ENCODE results near the gene KRTAP9-8.
"Not testable (repeated sequence)": the region's sequence is repeated elsewhere in the genome, so short reads cannot be mapped to it uniquely, and the experiment has no call there.

Gene KRTAP9-8

GRCh38 chr17:41215681-41216080 lies 22.1 kb upstream of the KRTAP9-8 start:
- in situ Hi-C loops (cut with MboI; ENCODE audit: low sequenced_read_pairs, unreplicated experiment) = no loop called here
- no peak for DNase-seq (ENCODE audit: low spot score)
- TF ChIP-seq CTCF (IDR thresholded peaks at IDR 0.05; ENCODE audit: borderline replicate concordance, control extremely low read depth, extremely low read depth, insufficient read depth, missing control alignments) = no peak

- no peak for DNase-seq (ENCODE audit: low spot score)
- TF ChIP-seq CTCF (IDR thresholded peaks at IDR 0.05; ENCODE audit: borderline replicate concordance, control extremely low read depth, extremely low read depth, insufficient read depth, missing control alignments) = no peak
- in situ Hi-C loops (cut with MboI; ENCODE audit: low sequenced_read_pairs, unreplicated experiment) = no loop called here
Measured at GRCh38 chr17:41223821-41224220, 14.0 kb upstream of the KRTAP9-8 start.

- DNase-seq (ENCODE audit: low spot score) = no peak
- no peak for TF ChIP-seq CTCF (IDR thresholded peaks at IDR 0.05; ENCODE audit: borderline replicate concordance, control extremely low read depth, extremely low read depth, insufficient read depth, missing control alignments)
- in situ Hi-C loops (cut with MboI; ENCODE audit: low sequenced_read_pairs, unreplicated experiment) = no loop called here
Measured at GRCh38 chr17:41226051-41226450, 11.7 kb upstream of the KRTAP9-8 start.

GRCh38 chr17:41226598-41227095 lies 11.2 kb upstream of the KRTAP9-8 start, which contains the start of gene KRTAP9-2:
Gene KRTAP9-2 (plus strand): TSS chr17:41226648. CDS start chr17:41226655, 7 bp downstream.
- in situ Hi-C loops (cut with MboI; ENCODE audit: low sequenced_read_pairs, unreplicated experiment); DNase-seq (ENCODE audit: low spot score): not testable (repeated sequence)

- TF ChIP-seq CTCF (IDR thresholded peaks at IDR 0.05; ENCODE audit: borderline replicate concordance, control extremely low read depth, extremely low read depth, insufficient read depth, missing control alignments) = no peak
- no peak for DNase-seq (ENCODE audit: low spot score)
- in situ Hi-C loops (cut with MboI; ENCODE audit: low sequenced_read_pairs, unreplicated experiment) = no loop called here
Measured at GRCh38 chr17:41230094-41230493, 7.7 kb upstream of the KRTAP9-8 start.

- in situ Hi-C loops (cut with MboI; ENCODE audit: low sequenced_read_pairs, unreplicated experiment) = no loop called here
- TF ChIP-seq CTCF (IDR thresholded peaks at IDR 0.05; ENCODE audit: borderline replicate concordance, control extremely low read depth, extremely low read depth, insufficient read depth, missing control alignments) = no peak
- DNase-seq (ENCODE audit: low spot score) = no peak
Measured at GRCh38 chr17:41231731-41232130, 6.1 kb upstream of the KRTAP9-8 start.

- DNase-seq (ENCODE audit: low spot score); in situ Hi-C loops (cut with MboI; ENCODE audit: low sequenced_read_pairs, unreplicated experiment): not testable (repeated sequence)
Measured at GRCh38 chr17:41232399-41233105, 5.2 kb upstream of the KRTAP9-8 start, which contains the start of gene KRTAP9-3. Gene KRTAP9-3 (plus strand): TSS chr17:41232449. CDS start chr17:41232502, 53 bp downstream.

GRCh38 chr17:41237116-41237515 lies 683 bp upstream of the KRTAP9-8 start:
- in situ Hi-C loops (cut with MboI; ENCODE audit: low sequenced_read_pairs, unreplicated experiment); DNase-seq (ENCODE audit: low spot score): not testable (repeated sequence)

- in situ Hi-C loops (cut with MboI; ENCODE audit: low sequenced_read_pairs, unreplicated experiment); DNase-seq (ENCODE audit: low spot score): not testable (repeated sequence)
Measured at GRCh38 chr17:41246995-41247787, 9.4 kb downstream of the KRTAP9-8 start.

- DNase-seq (ENCODE audit: low spot score) = peak; percentile 0
- in situ Hi-C loops (cut with MboI; ENCODE audit: low sequenced_read_pairs, unreplicated experiment) = not testable (repeated sequence)
Measured at GRCh38 chr17:41249637-41250240, 11.9 kb downstream of the KRTAP9-8 start, which contains the start of gene KRTAP9-4. Gene KRTAP9-4 (plus strand): TSS chr17:41249687. CDS start chr17:41249721, 34 bp downstream.
